Activated T-helper 9 cell treated with anti-CD3 and anti-CD28 coated beads, Interleukin-2, amount 50 U/mL, for 16 hours (primary cell): ENCODE measurements around the gene KCNMB3.

ENCODE experiments used
- DNase-seq: peaks from one replicate; pipeline ENCODE4 v3.0.0-alpha.2; 2020; ENCODE audit warnings: low read depth

Gene KCNMB3

DNA sequence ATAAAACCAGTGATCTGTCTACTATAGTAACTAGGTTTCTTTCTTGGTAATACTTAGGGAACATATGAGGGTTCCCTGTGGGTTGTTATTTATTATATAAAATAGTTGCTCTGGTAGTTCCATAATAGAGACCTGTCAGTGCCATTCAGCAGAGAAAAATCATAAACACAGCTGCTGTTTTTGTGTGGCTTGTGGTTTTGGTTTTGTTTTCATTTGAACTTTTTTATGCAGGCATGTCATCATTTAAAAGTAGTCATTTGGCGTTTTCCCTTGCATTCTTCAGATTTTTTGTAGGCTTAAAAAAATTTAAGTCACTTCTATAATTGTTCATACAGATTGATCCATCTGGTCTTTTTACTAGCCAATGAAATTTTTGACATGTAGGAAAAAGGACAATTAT lies 54.8 kb downstream of the KCNMB3 start:
- DNase-seq, result no peak

DNA sequence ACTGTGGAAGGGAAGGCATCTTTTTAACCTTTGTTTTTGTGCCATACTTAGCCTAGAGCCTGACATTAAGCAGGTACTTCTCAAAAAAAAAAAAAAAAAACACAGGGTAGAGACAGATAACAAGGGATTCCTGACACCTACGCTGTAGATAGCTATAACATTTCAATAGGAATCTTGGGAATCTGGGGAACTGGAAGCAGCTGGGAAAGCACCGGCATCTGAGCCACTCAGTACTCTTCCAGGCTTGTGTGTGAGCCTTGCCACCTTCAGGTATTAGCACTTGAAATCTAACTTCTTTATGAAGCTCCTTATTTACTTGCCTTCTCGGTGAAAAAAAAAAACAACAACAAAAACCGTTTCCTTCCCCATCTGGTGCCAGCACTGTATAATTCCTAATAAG lies 56.0 kb downstream of the KCNMB3 start:
- DNase-seq, result no peak
